GM04504 (cell line): ENCODE data around the gene CLDN15.
"Not testable (repeated sequence)": the region's sequence is repeated elsewhere in the genome, so short reads cannot be mapped to it uniquely, and the experiment has no call there.

ENCODE experiments used
- DNase-seq: peaks from one replicate; pipeline ENCODE4 v3.0.0-alpha.2; 2012; ENCODE audit warnings: low read depth

CLDN15 gene

GRCh38 chr7:101222275-101222830, 15.2 kb downstream of the CLDN15 start:
- DNase-seq: no peak

GRCh38 chr7:101220295-101220694, 17.3 kb downstream of the CLDN15 start:
- no peak for DNase-seq

GRCh38 chr7:101218236-101219125, 19.1 kb downstream of the CLDN15 start:
- no peak for DNase-seq

- peak; percentile 97 for DNase-seq
These were observed 20.0 kb downstream of the CLDN15 start, which contains the start of the genes PLOD3 and ZNHIT1 for GRCh38 chr7:101217388-101218235. Gene PLOD3, minus strand, starts transcription at chr7:101217581. Its CDS starts 307 bp downstream, at chr7:101217274. Gene ZNHIT1, plus strand, starts transcription at chr7:101218165. Its CDS starts 31 bp downstream, at chr7:101218196.

- DNase-seq: no peak
These were observed 20.7 kb downstream of the CLDN15 start for GRCh38 chr7:101216860-101217387.

- DNase-seq: no peak
These were observed 21.4 kb downstream of the CLDN15 start for GRCh38 chr7:101216001-101216859.

GRCh38 chr7:101212014-101212413, 25.6 kb downstream of the CLDN15 start:
- no peak for DNase-seq

- DNase-seq: no peak
These were observed 26.1 kb downstream of the CLDN15 start for GRCh38 chr7:101211501-101211900.

GRCh38 chr7:101210143-101210542, 27.5 kb downstream of the CLDN15 start:
- DNase-seq: no peak

- DNase-seq: no peak
These were observed 28.8 kb downstream of the CLDN15 start for GRCh38 chr7:101208794-101209193.

GRCh38 chr7:101207459-101207858, 30.1 kb downstream of the CLDN15 start:
- no peak for DNase-seq

- DNase-seq: no peak
These were observed 30.9 kb downstream of the CLDN15 start for GRCh38 chr7:101206665-101207042.

GRCh38 chr7:101205901-101206664, 31.5 kb downstream of the CLDN15 start:
- DNase-seq: no peak

- not testable (repeated sequence) for DNase-seq
These were observed 33.6 kb downstream of the CLDN15 start for GRCh38 chr7:101203740-101204738.

GRCh38 chr7:101202603-101202918, 35.0 kb downstream of the CLDN15 start:
- DNase-seq: no peak

GRCh38 chr7:101201695-101202602, 35.7 kb downstream of the CLDN15 start:
- DNase-seq: no peak

GRCh38 chr7:101200862-101201599, 36.6 kb downstream of the CLDN15 start, which contains the start of gene MOGAT3:
Gene MOGAT3, minus strand, starts transcription at chr7:101201036. Its CDS starts 182 bp downstream, at chr7:101200854.
- no peak for DNase-seq
